Activated CD4-positive, CD25-positive, alpha-beta regulatory T cell (primary cell): Measurements from ENCODE around the gene LYPD4.

Experiments used
- DNase-seq, 4 experiments: peaks; one replicate each; lab custom pipeline; 2025; lab: John Stamatoyannopoulos, UW

The LYPD4 gene

DNA sequence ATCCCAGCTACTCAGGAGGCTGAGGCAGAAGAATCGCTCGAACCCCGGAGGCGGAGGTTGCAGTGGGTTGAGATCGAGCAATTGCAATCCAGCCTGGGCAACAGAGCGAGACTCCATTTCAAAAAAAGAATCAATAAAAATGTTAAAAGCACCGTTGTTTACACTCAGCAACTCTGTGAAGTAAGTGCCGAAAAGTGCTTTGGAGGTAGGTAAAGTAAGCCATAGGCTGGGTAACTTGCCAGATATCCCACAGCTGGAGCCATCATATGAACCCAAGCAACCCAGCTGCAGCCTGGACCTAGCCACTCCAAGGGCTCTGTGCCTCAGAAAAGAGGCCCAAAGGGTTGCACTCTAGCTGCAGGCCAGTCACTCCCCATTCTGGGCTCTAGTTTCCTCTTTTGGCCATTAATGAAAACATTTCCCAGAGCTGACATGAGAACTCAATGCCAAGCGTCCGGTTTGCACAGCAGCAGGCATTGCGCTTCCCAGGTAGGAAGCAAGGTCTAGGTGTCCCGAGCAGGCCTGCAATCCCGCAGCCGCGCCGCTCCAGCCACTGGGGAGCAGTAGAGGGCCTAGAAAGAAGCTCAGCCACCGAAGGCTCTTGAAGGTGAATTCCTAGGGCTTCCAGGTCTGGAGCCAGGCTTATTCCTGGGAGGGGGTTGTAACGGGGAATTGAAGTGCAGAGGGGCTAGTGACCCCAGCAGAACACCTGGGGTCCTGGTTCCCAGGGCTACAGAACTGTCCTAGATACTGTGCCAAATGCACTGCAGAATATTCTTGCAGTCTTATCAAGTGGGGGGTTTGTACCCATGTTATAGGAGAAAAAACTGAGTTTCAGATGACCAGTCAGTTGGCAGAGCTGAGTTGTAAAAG lies 28.5 kb upstream of the LYPD4 start:
- DNase-seq, result peak; percentile 45 to 59 (median 53)

- no peak for DNase-seq
Observed at GRCh38 chr19:41872384-41872774, 27.9 kb upstream of the LYPD4 start.

DNA sequence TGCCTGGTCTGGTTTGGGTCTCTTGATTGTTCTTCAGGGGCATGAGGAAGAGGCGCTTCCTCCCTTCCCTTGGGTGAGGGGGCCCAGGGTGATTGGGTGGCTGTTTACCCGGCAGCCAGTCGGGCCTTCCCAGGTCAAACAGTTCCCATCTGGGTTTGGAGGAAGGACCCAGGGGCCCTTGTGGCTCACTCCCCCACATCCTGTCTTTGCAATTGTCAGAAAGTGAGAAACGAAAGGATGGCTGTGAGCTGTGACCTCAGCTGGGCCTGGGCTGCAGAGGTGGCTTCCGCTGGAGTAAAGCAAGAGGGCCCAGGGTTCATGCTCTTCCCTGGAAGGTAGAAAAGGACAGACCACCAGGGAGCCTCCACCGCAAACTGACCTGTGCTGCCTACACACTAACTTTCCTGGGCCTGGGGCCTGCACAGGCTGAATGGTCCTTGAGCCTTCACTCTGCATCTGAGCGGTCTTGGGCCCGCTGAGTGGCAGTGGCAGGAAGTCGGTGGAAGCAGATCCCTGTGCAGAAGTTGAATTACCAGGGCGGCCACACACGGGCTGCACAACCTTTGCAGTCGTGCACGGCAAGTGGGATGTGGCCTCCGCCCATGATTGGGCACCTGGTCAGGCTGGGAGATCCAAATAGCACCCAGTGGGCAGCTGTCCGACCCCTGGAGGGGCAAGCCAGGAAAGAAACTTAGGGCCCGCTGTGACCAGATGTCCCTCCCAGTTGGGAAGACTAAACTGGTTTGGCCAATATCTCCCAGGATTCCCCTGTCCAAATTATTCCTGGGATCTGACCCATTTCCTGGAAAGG lies 27.3 kb upstream of the LYPD4 start:
- peak in 2 of 4 experiments; percentile 35 to 36 for DNase-seq

- DNase-seq, result no peak
Observed at GRCh38 chr19:41870401-41870873, 26.0 kb upstream of the LYPD4 start.

- DNase-seq, result no peak
Observed at GRCh38 chr19:41869374-41869955, 25.0 kb upstream of the LYPD4 start.

GRCh38 chr19:41868989-41869300 lies 24.5 kb upstream of the LYPD4 start:
- no peak for DNase-seq

- DNase-seq, result no peak
Observed at GRCh38 chr19:41868120-41868988, 23.9 kb upstream of the LYPD4 start.

GRCh38 chr19:41866284-41866683 lies 21.8 kb upstream of the LYPD4 start:
- no peak for DNase-seq

DNA sequence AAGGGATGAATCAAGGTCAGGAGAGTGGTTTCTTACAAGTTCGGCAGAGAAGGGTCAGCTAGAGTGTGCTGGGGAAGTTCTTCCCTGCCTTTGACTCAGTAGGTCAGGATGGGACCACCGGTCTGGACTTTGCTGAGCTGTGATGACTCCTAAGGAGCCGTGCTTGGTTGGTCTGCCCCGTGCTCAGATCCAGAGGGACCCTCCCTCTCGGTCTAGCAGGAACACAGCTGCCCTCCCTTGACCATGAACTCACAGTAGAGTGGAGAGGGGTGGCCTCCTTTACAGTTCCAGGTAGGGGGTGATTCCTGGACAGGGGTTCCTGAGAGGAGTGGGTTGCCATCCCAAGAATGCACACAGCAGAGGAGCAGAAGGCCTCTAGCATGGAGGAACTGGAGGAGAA lies 19.9 kb upstream of the LYPD4 start:
- DNase-seq, result no peak

GRCh38 chr19:41863209-41863931 lies 18.9 kb upstream of the LYPD4 start:
- DNase-seq, result no peak

DNA sequence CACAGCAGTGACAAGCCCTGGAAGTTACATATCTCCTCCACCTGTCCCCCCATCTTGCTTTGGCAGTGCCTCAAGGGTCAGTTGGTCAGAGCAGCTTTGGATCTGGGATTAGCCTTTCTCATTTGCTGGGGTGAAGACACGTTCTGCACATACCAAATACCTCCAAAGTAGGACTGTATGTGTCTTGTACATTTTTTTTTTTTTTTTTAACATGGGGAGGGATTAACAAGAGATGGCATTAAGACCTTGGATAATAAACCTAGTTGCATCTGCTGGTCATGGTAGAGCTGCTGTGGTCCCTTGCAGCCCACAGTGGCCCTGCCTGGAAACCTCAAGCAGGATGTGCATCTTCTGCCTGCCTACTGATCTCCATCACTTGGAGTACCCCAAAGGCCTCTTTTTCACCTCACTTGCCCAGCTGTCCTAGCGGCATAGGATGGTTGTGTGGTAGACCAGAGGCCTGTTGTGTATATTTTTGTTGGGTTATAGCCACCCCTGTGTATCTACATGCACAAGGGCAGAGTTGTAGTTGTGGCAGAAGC lies 18.0 kb upstream of the LYPD4 start:
- no peak for DNase-seq

GRCh38 chr19:41861846-41862245 lies 17.4 kb upstream of the LYPD4 start:
- no peak for DNase-seq

DNA sequence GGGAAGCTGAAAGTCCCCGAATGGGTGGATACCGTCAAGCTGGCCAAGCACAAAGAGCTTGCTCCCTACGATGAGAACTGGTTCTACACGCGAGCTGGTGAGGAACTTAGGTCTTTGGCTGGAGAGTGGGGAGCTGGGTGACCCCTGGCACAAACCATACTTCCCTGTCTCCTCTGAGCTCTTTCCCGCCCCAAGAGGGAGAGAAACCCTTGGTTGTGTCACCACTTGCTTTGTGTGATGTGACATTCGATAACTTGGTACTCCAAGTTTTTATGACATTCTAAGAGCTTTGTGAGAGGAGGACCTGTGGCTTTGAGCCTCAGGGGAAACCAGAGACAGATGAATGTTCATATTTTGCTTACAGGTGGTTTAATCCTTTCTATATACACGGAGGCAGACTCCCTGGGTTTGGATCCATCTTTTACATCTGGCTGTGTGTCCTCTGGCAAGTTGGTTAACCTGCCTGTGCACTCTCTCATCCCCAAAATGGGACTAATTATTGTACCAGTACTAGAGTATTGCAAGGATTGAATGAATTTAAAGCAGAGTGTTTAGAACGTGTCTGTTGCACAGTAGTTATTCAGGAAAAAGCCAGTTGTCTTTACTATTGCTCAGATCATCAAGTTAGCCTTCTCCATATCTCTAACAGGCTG lies 16.8 kb upstream of the LYPD4 start:
- DNase-seq, result no peak

GRCh38 chr19:41860419-41861115 lies 16.1 kb upstream of the LYPD4 start:
- peak in 1 of 4 experiments; percentile 46 for DNase-seq

- peak; percentile 92 to 97 (median 96) for DNase-seq
Observed at GRCh38 chr19:41859618-41860418, 15.3 kb upstream of the LYPD4 start, which contains the start of gene RPS19. RPS19 (plus strand) TSS chr19:41860255; CDS start chr19:41860775, 520 bp downstream.

GRCh38 chr19:41859213-41859617 lies 14.7 kb upstream of the LYPD4 start:
- DNase-seq, result no peak

DNA sequence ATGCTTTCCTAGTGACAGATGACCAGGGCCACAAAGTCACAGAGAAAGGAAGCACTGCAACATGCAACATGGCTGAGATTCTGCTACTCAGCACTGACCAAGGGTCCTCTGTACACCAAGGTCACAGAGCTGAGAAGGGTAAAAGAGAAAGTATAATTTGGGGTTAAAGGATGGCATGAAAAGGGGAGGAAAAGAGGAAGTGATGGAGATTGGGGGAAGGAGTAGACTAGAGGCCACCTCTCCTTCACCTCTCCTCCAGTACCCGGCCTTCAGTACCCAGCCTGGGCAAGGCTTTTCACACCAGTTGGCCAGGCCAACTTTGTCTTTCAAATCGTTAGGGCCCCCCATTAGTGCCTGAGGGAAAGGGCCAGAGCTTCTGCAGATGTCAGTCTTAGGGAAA lies 9.3 kb upstream of the LYPD4 start:
- no peak for DNase-seq

- no peak for DNase-seq
Observed at GRCh38 chr19:41853344-41853743, 8.9 kb upstream of the LYPD4 start.

GRCh38 chr19:41851456-41851855 lies 7.0 kb upstream of the LYPD4 start:
- DNase-seq, result no peak
